DLD1 (cell line): Measurements from ENCODE around the gene CCDC138.

Experiments
- in situ Hi-C: cut with HindIII; loops from 2 replicates; pipeline ENCODE4 v1.10.0; 2017; ENCODE audit warnings: low sequenced_read_pairs

The CCDC138 gene

GRCh38 chr2:108894766-108895165 is 108.2 kb downstream of the CCDC138 start:
- in situ Hi-C loops: no loop called here

GRCh38 chr2:108895188-108895587 is 108.6 kb downstream of the CCDC138 start:
- in situ Hi-C loops: no loop called here

- in situ Hi-C loops: no loop called here
Measured at GRCh38 chr2:108896741-108897140, 110.2 kb downstream of the CCDC138 start.

- in situ Hi-C loops: no loop called here
Measured at GRCh38 chr2:108898315-108899082, 111.9 kb downstream of the CCDC138 start.

- in situ Hi-C loops: no loop called here
Measured at GRCh38 chr2:108904680-108905079, 118.1 kb downstream of the CCDC138 start.

- in situ Hi-C loops: no loop called here
Measured at GRCh38 chr2:108905176-108905575, 118.6 kb downstream of the CCDC138 start.

- in situ Hi-C loops: no loop called here
Measured at GRCh38 chr2:108905906-108906305, 119.3 kb downstream of the CCDC138 start.

GRCh38 chr2:108906403-108907077 is 120.0 kb downstream of the CCDC138 start:
- in situ Hi-C loops: no loop called here

- in situ Hi-C loops: no loop called here
Measured at GRCh38 chr2:108907822-108908712, 121.5 kb downstream of the CCDC138 start.

- in situ Hi-C loops: no loop called here
Measured at GRCh38 chr2:108908713-108909070, 122.1 kb downstream of the CCDC138 start.

GRCh38 chr2:108909275-108909823 is 122.8 kb downstream of the CCDC138 start:
- in situ Hi-C loops: no loop called here

- in situ Hi-C loops: no loop called here
Measured at GRCh38 chr2:108910011-108910431, 123.5 kb downstream of the CCDC138 start.

- in situ Hi-C loops: no loop called here
Measured at GRCh38 chr2:108910541-108911396, 124.2 kb downstream of the CCDC138 start.

GRCh38 chr2:108911401-108911800 is 124.8 kb downstream of the CCDC138 start:
- in situ Hi-C loops: no loop called here

GRCh38 chr2:108911807-108912628 is 125.4 kb downstream of the CCDC138 start:
- in situ Hi-C loops: no loop called here

- in situ Hi-C loops: no loop called here
Measured at GRCh38 chr2:108912629-108912902, 126.0 kb downstream of the CCDC138 start.

GRCh38 chr2:108916122-108916795 is 129.7 kb downstream of the CCDC138 start:
- in situ Hi-C loops: no loop called here

GRCh38 chr2:108916796-108917421 is 130.3 kb downstream of the CCDC138 start:
- in situ Hi-C loops: no loop called here

GRCh38 chr2:108917526-108917925 is 131.0 kb downstream of the CCDC138 start:
- in situ Hi-C loops: no loop called here
